ENCODE results near the gene SPATA6. TPM values are rescaled to one million over a fixed set of nuclear protein-coding genes. Genes with fewer than 3 reads are reported as not detected.

SPATA6 gene
- total RNA-seq, 1 experiment from 2014 or later, result 18.2 TPM

DNA sequence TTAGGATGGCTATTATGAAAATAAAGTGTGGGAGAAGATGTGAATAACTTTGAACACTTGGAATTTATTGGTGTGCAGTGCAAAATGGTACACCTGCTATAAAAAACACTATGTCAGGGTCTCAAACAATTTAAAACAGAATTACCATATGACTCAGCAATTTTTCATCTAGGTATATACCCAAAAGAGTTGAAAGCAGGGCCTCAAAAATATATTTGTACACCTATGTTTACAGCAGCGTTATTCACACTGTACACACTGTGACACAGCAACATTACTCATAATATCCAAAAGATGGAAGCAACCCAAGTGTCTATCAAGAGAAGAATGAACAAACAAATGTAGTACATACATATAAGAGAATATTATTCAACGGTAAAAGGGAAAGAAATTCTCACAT lies 75.8 kb downstream of the SPATA6 start:
- in situ Hi-C loops (cut with HindIII; ENCODE audit: low pct_unique_long_range_greater_than_20kb, low sequenced_read_pairs) (no loop called here), intact Hi-C loops (cut with micrococcal nuclease; ENCODE audit: unreplicated experiment) (no loop called here)
- no peak overlapping the region for H3K4me3 ChIP-seq (ENCODE audit: low read depth in 2 of 2, low read length in 2 of 2)
- no TSS peak for BruUV-seq (replicated peaks)
- ATAC-seq (no peak), DNase-seq (ENCODE audit: low read depth, low spot score) (peak; percentile 25)
- CTCF ChIA-PET, result no interaction called here
- no peaks in the 10 kb centered on the region for H3K36me3 ChIP-seq (ENCODE audit: control insufficient read depth, insufficient read depth, low read length)
- TF ChIP-seq, protein P1, sequence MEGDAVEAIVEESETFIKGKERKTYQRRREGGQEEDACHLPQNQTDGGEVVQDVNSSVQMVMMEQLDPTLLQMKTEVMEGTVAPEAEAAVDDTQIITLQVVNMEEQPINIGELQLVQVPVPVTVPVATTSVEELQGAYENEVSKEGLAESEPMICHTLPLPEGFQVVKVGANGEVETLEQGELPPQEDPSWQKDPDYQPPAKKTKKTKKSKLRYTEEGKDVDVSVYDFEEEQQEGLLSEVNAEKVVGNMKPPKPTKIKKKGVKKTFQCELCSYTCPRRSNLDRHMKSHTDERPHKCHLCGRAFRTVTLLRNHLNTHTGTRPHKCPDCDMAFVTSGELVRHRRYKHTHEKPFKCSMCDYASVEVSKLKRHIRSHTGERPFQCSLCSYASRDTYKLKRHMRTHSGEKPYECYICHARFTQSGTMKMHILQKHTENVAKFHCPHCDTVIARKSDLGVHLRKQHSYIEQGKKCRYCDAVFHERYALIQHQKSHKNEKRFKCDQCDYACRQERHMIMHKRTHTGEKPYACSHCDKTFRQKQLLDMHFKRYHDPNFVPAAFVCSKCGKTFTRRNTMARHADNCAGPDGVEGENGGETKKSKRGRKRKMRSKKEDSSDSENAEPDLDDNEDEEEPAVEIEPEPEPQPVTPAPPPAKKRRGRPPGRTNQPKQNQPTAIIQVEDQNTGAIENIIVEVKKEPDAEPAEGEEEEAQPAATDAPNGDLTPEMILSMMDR (IDR thresholded peaks at IDR 0.05), result no peak
- H3K27ac ChIP-seq (ENCODE audit: low read length), result no peak overlapping the region
- no peaks in the 10 kb centered on the region for H3K9me3 ChIP-seq (ENCODE audit: control insufficient read depth, insufficient read depth, low read depth, low read length)
- no peaks in the 10 kb centered on the region for H3K27me3 ChIP-seq (ENCODE audit: control insufficient read depth, insufficient read depth, low read length)
- no peaks in the 10 kb centered on the region for H3K4me1 ChIP-seq (ENCODE audit: control insufficient read depth, insufficient read depth, low read length)
- POLR2A ChIA-PET, result no interaction called here

DNA sequence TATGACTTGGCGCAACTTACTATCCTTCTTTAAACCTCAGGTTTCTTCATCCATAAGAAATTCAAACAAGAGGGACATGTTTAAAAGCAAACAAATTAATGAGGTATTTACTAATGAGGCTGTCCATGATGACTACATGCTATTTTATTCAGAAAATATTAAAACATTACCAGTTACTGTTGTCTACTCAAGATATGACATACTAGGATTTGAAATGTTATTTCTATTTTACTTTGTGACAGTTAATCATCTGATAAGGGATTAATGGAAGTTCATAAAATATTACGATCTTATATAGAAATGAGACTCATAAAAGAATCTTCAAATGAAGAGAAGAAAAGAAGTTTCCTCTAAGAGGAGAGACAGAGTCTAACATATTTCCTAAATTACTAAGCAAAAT lies 80.1 kb downstream of the SPATA6 start:
- Histone ChIP-seq H3K27ac (ENCODE audit: low read length) (no peak overlapping the region), H3K27me3 (ENCODE audit: control insufficient read depth, insufficient read depth, low read length) (no peaks in the 10 kb centered on the region), H3K9me3 (ENCODE audit: control insufficient read depth, insufficient read depth, low read depth, low read length) (no peaks in the 10 kb centered on the region), H3K4me1 (ENCODE audit: control insufficient read depth, insufficient read depth, low read length) (no peaks in the 10 kb centered on the region), H3K4me3 (ENCODE audit: low read depth in 2 of 2, low read length in 2 of 2) (no peak overlapping the region), H3K36me3 (ENCODE audit: control insufficient read depth, insufficient read depth, low read length) (no peaks in the 10 kb centered on the region)
- DNase-seq (ENCODE audit: low read depth, low spot score) (no peak), ATAC-seq (no peak)
- BruUV-seq (replicated peaks), result no TSS peak
- intact Hi-C loops (cut with micrococcal nuclease; ENCODE audit: unreplicated experiment) (no loop called here), in situ Hi-C loops (cut with HindIII; ENCODE audit: low pct_unique_long_range_greater_than_20kb, low sequenced_read_pairs) (no loop called here)
- POLR2A ChIA-PET, result no interaction called here
- CTCF ChIA-PET, result no interaction called here
- TF ChIP-seq POLR2AphosphoS5 (IDR thresholded peaks at IDR 0.05; ENCODE audit: low read depth, low read length) (no peak), SIN3A (IDR thresholded peaks at IDR 0.05; ENCODE audit: borderline replicate concordance, insufficient read depth, low read depth, low read length) (no peak), TCF7L2 (IDR thresholded peaks at IDR 0.05; ENCODE audit: low read depth, low read length) (no peak)
- TF ChIP-seq, protein P1 (IDR thresholded peaks at IDR 0.05), result no peak
- TF ChIP-seq, protein P2, sequence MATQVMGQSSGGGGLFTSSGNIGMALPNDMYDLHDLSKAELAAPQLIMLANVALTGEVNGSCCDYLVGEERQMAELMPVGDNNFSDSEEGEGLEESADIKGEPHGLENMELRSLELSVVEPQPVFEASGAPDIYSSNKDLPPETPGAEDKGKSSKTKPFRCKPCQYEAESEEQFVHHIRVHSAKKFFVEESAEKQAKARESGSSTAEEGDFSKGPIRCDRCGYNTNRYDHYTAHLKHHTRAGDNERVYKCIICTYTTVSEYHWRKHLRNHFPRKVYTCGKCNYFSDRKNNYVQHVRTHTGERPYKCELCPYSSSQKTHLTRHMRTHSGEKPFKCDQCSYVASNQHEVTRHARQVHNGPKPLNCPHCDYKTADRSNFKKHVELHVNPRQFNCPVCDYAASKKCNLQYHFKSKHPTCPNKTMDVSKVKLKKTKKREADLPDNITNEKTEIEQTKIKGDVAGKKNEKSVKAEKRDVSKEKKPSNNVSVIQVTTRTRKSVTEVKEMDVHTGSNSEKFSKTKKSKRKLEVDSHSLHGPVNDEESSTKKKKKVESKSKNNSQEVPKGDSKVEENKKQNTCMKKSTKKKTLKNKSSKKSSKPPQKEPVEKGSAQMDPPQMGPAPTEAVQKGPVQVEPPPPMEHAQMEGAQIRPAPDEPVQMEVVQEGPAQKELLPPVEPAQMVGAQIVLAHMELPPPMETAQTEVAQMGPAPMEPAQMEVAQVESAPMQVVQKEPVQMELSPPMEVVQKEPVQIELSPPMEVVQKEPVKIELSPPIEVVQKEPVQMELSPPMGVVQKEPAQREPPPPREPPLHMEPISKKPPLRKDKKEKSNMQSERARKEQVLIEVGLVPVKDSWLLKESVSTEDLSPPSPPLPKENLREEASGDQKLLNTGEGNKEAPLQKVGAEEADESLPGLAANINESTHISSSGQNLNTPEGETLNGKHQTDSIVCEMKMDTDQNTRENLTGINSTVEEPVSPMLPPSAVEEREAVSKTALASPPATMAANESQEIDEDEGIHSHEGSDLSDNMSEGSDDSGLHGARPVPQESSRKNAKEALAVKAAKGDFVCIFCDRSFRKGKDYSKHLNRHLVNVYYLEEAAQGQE (IDR thresholded peaks at IDR 0.05; ENCODE audit: insufficient read depth in 1 of 2, low read depth in 2 of 2, low read length in 1 of 2), result no peak

DNA sequence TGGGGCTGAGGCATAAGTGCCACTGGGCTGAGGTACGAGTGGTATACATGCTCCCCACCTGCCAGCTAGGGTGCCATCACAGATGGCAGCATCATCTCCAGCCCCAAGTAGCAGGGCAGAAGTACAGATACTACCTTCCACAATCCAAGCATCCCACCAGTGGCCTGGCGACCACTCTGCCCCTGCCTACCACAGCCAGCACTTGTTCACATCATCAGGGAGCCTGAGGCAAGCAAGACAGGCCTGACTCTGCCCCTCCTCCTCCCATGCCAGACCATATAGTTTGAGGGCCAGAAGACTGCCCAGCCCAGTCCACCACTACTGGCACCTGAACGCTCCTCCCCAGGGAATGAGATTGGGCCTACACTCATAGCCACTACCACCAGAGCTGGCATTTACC lies 84.6 kb downstream of the SPATA6 start:
- intact Hi-C loops (cut with micrococcal nuclease; ENCODE audit: unreplicated experiment), result no loop called here
- Histone ChIP-seq H3K36me3 (ENCODE audit: control insufficient read depth, insufficient read depth, low read length) (no peaks in the 10 kb centered on the region), H3K4me1 (ENCODE audit: control insufficient read depth, insufficient read depth, low read length) (no peaks in the 10 kb centered on the region), H3K27ac (ENCODE audit: low read length) (no peak overlapping the region), H3K9me3 (ENCODE audit: control insufficient read depth, insufficient read depth, low read depth, low read length) (no peaks in the 10 kb centered on the region), H3K27me3 (ENCODE audit: control insufficient read depth, insufficient read depth, low read length) (no peaks in the 10 kb centered on the region), H3K4me3 (ENCODE audit: low read depth in 2 of 2, low read length in 2 of 2) (no peak overlapping the region)
- DNase-seq (ENCODE audit: low read depth, low spot score) (no peak), ATAC-seq (no peak)
- CTCF ChIA-PET, result no interaction called here
- TF ChIP-seq SIN3A (IDR thresholded peaks at IDR 0.05; ENCODE audit: borderline replicate concordance, insufficient read depth, low read depth, low read length), result no peak
- TF ChIP-seq, protein P1 (IDR thresholded peaks at IDR 0.05), result no peak
- TF ChIP-seq POLR2AphosphoS5 (IDR thresholded peaks at IDR 0.05; ENCODE audit: low read depth, low read length), result no peak
- TF ChIP-seq TCF7L2 (IDR thresholded peaks at IDR 0.05; ENCODE audit: low read depth, low read length), result no peak
- TF ChIP-seq, protein P2 (IDR thresholded peaks at IDR 0.05; ENCODE audit: insufficient read depth in 1 of 2, low read depth in 2 of 2, low read length in 1 of 2), result no peak
- in situ Hi-C loops (cut with HindIII; ENCODE audit: low pct_unique_long_range_greater_than_20kb, low sequenced_read_pairs), result no loop called here
- POLR2A ChIA-PET, result no interaction called here
- BruUV-seq (replicated peaks), result no TSS peak

All from Panc1 (cell line).